Gastroesophageal sphincter (tissue), 3 donors: ENCODE results near the gene LRRC58.

Experiments
- EP300 ChIP-seq: sonication (generic); formaldehyde crosslinking; IDR thresholded peaks from one replicate; pipeline ENCODE4 v1.6.1; 2017; ENCODE audit warnings: antibody characterized with exemption, mild to moderate bottlenecking
- POLR2A ChIP-seq, 2 donors: fragments of 450-650 bp; IDR thresholded peaks; one replicate each; pipeline ENCODE4 v1.6.1; 2017; ENCODE audit warnings: antibody characterized with exemption in 2 of 2, mild to moderate bottlenecking in 2 of 2, moderate library complexity in 1 of 2
- TF ChIP-seq, protein P1 (sequence below), 4 experiments: fragments of 200-600 bp in 2 of 4; fragments of 450-650 bp in 2 of 4; sonication (generic) in 1 of 4; IDR thresholded peaks; one replicate each; pipeline ENCODE4 v1.5.1; 2017 to 2019; ENCODE audit warnings: antibody characterized with exemption in 4 of 4, mild to moderate bottlenecking in 2 of 4, moderate library complexity in 2 of 4

DNA sequence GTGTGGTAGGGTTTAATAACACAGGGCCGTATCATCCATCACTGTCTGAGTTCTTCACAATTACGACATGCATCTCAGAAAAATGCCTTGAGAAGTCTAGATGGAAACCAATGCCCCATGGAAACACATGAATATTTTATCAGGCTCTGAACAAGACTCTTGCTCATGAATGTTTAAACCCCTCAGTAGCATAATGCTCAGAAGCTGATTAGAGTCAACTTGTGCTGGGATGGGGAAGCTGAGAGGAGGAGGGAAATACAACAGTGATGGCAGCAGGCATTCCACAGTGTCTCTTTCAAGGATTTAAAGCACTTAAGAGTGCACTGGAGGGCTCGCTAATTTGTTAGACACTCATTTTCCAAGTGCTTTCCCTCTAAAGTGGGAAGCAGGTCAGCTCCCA is 67.9 kb downstream of the LRRC58 start:
- TF ChIP-seq POLR2A (IDR thresholded peaks at IDR 0.05) (no peak), EP300 (no peak)
- TF ChIP-seq, protein P1, sequence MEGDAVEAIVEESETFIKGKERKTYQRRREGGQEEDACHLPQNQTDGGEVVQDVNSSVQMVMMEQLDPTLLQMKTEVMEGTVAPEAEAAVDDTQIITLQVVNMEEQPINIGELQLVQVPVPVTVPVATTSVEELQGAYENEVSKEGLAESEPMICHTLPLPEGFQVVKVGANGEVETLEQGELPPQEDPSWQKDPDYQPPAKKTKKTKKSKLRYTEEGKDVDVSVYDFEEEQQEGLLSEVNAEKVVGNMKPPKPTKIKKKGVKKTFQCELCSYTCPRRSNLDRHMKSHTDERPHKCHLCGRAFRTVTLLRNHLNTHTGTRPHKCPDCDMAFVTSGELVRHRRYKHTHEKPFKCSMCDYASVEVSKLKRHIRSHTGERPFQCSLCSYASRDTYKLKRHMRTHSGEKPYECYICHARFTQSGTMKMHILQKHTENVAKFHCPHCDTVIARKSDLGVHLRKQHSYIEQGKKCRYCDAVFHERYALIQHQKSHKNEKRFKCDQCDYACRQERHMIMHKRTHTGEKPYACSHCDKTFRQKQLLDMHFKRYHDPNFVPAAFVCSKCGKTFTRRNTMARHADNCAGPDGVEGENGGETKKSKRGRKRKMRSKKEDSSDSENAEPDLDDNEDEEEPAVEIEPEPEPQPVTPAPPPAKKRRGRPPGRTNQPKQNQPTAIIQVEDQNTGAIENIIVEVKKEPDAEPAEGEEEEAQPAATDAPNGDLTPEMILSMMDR (IDR thresholded peaks at IDR 0.05) = no peak
